ENCODE results near the gene SDCCAG8.

SDCCAG8 gene

DNA sequence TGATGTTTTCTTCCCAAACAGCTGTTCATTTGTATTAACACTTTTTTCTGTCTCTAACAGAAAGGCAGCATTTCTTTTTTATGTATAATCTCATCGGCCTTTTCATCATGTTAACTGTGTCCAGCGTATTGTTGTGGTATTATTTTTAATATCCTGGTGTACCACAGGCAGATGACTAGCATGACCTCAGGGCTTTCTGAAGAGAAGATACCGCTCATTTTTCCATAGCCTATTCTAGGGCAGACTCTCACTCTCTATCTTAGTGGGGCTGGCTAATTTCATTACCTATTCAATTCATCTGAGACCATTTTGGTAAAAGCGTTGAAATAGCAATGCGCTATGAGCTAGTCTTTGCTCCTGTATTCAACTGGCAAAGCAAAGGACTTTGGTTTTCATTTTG lies 209.9 kb downstream of the SDCCAG8 start:
- no peak for DNase-seq

DNA sequence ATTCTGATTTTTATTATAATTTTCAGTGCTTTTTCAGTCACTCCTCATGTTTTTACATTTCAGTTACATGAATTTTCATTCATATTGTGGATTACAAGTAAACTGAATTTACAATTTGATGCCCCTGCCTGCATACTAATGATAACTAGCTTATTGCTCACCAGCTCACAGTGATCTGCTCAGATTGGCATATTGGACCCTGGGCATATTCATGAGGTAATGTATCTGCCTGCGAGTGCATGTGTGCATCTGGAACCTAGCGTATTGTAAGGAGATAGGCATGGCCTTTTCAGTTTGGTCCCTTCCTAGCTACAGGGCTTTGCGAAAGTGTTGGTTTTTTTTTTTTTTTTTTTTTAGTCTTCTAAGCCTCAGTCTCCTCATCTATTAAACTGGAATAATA lies 213.7 kb downstream of the SDCCAG8 start:
- DNase-seq, result no peak

DNA sequence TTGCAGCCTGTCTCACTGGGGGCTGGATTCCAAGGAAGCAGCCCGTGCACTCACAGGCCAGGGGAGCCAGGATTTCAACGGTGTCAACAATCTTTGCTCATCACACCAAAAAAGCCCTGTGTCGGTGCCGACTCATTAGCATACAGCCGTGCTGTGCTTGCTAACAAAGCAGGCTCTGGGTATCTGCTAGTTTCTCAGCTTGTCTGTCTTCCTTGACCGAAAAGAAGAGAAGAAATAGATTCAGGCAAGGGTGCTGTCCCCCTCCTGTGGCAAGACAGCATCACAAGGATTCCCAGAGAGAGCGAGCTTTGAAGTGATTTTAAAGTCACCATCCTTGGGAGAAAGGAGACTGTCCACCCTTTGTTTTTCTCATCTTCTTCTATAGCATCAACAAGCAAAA lies 214.7 kb downstream of the SDCCAG8 start:
- peak in 1 of 3 experiments; percentile 16 for DNase-seq

DNA sequence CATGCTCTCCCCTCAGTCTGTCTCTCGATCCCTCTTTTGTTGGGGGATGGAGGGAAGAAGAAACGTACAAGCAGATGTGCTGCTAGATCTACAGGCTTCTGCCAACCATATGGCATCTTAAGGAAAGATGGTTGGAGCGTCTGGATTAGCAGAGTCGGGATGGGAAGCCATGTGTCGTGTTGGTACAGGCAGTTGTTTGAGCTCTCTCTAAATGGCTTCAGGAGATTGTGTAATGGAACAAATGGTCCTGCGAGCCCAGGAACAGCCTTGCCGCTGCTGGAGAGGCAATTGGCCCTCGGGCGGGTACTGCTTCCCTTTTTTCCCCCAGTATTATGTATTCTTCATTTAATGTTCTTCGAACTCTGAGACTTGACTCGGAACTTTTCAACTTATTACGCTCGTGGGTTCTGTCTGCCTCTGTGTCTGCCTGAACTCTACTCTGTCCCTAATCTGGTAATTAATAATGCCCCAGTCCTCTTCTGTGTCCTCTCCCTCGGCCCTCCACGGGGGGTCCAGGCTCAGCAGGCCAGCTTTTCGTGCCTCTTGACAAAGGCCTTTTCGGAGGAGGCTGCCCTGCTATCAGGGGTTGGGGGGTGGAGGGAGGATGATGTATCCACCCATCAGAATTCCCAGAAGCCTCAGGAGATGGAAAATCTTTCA lies 215.3 kb downstream of the SDCCAG8 start:
- no peak for DNase-seq

DNA sequence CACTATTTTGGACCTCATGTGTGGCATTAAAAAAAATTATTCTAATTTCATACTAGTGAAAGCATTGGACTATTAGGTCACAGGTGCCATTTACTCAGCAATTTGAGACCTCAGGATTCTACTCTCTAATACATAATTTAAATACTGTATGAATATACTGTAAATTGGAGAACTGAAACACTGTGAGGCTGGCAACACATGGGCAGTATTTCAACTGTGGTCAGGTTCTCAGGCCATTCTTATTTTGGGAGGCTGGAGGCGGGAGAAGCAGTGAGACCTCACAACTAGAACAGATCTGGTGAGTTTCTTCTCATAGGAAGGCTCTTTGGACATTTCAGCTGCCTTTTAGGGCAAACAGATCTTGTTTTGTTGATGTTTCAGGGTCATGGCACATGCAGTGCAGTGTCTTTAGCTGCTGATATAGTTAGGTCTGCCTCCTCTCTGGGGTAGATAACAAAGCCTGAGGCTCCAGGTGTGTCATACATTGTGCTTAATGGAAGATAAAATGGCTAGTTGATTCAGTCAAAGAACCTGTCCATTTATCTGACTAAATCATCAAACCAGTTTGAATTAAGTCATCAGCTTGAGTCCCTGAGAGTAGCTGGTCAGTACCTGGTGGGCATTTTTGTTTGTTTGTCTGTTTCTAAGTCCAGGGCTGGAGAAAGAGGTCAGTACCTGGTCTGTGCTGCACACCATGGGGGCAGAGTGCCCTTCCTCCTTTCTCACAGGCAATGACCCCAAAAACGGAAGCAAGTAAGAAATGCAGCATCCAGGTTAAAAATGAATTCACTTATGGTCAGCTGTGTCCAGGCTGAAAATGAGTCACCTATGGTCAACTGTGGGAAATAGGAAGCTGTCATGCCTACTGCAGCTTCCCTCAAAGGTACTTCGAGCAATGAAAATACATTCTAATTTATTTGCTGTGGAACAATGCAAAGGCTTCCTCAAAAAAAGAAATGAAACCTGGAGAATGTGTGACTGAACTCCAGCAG lies 216.2 kb downstream of the SDCCAG8 start:
- DNase-seq, result peak in 1 of 3 experiments; percentile 19

DNA sequence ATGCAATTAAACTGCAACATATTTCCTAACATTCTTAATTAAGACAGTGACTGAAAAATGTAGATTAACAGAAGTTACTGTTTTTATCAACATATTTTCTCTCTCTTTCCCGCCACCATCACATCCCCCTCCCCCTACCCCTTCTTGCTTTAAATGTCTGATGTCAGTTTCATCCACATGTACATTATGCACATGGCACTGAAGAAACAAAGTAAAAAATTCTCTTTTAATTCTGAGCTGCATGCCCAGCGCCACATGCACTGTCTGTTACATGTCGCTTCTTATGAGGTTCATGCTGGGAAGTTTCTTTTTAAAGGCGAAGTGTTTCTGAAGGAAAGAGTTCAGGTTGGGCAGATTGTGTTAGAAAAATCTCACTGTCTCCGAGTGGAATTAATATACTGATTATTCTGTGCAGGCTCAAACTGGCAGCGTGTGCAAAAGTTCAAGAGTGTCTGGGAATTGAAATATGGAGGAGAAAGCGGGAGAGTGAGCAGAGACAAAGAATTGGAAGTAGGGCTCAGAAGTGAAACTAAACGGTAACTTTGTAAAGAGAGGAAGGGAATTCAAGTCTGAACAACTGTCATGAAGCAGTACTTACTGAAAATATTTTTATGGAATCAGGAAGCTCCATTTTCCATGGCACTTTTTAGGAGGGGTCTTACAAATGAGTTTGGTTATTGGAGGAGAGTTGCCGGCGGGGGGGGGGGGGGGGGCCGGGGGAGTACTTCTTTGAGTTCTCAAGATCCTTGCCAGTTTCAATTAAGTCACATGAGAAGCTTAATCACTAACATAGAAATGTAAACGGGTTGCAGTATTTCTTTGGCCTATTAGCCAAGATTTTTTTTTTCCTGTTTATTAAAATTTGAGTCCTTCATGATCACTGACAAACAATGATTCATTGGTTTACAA lies 217.6 kb downstream of the SDCCAG8 start:
- no peak for DNase-seq

DNA sequence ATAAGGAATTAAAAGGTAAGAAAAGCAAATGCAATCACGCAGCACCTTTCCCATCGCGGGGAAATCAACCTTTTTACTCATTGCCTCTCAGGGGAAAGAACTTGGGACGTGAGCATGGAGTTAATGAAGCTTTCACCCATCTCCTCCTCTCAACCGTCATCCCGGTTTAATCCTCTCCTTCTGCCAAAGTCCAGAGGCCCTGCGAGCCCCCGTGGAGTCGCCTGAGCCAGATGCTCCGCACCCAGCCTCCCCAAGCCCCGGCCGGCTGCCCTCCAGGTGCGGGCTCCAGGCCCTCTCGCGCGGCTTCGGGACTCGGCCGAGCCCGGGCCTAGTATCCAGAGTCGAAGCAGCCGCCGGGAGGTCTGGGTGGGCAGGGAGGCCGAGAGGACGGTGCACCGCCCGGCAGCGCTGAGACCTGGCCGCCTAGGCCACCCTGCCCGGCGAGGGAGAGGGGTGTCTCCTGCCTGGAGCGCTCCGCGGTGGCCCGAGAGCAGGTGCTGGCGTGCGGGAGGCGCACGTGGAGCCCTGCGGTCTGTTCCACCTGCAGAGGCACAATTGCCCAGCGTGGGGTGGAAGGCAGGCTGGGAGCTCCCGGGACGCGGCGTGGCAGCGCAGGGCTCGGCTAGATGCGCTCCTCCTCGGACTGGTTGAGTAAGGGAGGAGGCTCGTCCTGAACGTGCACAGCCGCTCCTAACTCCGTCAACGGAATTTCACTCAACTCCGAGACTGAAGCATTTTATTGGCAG lies 218.5 kb downstream of the SDCCAG8 start:
- DNase-seq, result no peak

DNA sequence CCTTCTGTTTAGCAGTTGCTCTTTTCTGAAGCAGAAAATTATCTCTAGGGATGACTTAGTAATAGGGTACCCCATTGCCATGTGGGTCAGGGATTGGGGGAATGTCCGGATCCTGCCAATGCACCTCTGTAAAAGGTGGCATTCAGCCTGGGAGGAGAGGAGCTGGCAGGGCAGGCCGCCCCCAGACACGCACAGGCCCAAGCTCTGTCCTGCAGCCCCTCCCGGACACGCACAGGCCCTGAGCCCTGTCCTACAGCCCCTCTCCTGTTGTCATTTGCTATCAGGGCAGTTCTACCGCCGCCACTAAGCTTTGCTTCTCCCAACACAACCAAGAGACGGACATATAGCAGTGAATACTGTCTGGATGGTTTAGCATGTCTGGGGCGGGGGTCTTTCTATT lies 219.1 kb downstream of the SDCCAG8 start:
- DNase-seq, result no peak

DNA sequence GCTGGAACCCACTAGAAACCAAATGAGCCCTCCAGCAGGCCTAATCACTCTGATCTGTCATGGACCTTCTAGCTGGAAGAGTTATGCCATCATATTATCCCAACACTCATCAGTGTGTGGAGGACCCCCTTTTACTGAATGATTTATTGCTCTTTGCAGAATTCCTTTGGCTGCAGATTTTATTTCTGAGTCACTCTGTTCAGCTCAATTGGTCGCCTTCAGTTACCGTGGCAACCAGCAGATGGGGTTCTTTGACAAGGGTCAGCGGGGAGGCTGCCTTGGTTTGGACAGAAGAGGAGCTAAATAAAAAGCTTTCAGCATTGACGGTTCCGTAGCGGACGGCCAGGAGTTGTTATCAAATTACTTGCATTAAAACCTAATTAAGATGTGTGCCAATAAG lies 220.1 kb downstream of the SDCCAG8 start:
- DNase-seq, result peak in 2 of 3 experiments; percentile 39 to 81

DNA sequence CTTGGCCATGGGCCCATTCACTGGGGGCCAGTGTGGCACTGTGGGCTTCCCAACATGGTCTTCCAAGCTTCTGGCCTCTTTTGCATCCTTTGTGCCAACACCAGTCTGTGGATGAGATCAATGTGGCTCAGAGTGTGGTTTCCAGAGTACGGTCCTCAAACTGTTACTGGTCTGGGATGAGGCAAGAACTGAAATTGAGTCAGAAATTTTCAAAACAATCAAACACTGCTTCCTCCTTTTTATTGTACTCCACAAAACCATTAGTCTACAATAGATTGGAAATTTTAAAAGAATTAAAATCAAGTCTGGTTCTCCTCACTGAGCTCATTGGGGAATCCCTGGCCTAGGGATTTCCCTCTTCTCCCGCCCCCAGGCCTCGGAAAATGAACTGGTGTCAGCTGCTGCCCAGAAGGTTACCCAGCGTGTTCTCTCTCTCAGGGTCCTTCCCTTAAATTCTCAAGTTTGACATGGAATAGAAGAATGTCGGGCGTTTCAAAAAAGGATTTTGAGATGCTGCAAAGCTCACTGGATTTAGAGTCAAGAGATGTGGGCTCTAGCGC lies 222.0 kb downstream of the SDCCAG8 start:
- no peak for DNase-seq

DNA sequence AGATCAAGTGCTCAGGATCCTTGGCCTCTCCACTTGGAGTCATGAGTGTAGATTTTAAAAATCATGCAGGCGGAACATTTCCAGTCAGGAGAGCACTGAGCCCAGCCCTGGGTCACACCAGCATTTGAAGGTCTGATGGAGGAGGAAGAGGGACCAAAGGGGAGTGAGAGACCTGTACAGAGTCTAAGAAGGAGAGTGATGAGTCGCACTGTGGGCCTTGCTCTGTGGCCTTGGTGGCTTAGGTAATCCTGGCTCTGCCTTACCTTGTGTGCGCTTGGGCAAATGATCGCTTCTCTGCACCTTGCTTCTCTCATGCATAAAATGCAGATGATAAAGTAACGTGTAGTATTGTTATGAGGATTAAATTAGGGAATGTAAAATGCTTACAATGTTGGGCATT lies 225.3 kb downstream of the SDCCAG8 start:
- DNase-seq, result no peak

DNA sequence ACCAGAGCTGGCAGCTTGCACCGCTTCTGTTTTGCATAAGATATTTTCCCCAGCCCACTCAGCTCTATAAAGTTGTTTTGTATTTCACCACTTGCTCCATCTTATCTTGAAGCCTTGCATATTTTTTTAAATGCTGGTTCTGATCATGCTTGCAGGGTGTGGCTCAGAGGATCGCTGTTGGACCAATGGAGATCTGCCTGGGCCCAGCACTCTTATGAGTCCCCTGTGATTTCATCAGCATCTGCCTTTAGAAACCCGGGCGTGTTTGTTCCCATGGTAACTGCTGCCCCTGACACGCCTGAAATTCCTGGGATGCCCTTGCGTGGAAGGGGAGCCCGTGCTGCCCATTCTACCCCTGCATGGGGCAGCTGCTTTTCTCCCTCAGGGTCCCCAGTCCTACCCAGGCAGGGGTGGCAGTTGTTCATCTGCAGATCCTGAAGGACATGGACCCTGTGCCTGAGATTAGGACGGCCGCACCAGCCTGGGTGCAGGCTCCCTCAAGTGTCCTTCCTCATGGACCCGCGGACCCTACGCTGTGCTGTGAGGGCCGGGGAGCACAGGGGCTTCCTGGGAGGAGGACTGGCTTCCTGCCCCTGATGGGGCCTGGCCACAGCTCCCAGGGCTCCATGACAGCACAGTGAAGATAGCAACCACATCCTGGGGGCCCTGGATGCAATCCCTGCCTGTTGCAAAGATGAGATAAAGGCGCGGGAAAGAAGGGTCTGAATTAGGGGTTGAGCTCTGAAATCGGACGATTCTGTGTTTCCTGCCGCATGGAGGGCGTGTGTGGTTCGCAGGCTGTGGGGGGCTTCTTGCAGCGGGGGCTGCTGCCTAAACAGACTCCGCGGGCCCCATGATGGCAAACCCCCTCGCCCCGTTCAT lies 226.5 kb downstream of the SDCCAG8 start:
- no peak for DNase-seq

DNA sequence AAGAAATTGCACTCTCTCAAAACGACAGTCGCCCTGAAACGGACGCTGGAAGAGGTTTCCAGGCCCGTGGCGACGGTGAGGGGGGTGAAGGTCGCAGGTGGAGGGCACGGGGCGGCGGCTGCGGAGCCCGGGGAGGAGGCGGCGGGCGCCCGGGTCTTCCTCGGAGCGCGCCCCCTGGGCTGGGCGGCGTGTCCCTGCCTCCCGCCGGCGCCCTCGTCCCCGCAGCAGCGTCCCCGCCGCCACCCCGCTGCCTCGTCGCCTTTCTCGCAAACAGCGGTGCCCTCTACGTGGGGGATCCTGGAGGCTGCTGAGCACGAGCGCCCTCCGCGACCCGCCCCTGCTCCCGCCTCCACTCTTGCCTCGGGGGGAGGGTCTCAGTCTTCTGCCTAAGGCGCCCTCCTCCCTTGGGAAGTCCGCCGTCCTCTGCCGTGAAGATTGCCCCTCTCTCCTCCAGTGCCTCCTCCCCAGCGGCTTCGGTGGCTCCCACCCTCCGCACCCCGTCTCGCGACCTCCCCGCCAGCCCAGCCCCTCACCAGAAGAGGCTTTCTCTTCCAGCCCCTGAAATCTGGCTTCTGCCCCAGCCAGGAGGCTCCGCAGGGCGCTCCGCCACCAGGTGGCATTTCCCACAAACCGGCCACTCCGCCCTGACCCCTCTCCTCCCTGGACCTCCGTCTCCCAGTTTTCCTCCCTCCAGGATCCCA lies 227.4 kb downstream of the SDCCAG8 start:
- no peak for DNase-seq

DNA sequence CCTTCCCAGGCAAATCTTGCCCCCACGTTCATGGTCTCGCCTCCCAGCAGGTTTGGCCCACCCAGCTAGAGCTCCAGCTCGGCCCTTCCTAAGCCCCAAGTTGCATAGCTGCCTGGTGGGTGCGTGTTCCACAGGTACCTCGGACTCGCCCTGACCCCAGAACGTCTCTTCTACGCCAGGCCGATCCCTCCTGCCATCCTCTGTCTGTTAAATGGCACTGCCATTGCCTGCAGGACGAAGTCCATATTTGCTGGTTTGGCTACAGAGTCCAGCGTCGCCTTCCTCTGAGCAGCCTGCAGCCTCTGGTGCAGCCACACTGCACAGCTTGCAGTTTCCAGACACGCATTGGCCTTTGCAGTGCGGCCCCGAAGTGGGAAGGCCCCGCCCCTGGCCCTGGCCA lies 228.1 kb downstream of the SDCCAG8 start:
- no peak for DNase-seq

DNA sequence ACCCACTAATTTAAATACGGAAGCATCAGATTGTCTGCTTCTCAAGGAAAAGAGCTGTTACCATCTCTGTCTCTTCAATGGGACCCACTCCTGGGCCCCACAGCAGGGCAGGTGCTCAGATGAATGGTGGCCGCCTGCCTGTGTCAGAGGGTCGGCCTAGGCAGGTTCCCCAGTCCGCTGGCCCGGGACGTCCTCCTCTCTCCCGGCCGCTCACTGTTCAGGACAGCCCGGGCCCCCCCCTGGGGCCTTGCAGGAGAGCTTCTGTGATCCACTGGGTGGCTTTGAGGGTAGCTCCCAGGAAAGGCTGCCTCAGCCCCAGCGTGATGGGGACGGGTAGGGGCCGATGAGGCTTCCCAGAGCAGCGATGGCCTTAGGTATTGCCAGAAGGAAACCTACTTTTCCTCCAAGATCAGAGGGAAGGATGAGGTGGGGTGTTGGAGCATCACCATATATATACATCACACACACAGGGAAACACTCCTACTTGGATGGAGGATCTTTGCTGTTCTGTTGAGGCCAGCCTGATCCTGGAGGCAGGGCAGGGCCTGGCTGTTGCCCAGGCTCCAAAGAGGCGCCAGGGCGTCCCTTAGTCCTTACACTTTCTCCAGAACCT lies 231.3 kb downstream of the SDCCAG8 start:
- no peak for DNase-seq

DNA sequence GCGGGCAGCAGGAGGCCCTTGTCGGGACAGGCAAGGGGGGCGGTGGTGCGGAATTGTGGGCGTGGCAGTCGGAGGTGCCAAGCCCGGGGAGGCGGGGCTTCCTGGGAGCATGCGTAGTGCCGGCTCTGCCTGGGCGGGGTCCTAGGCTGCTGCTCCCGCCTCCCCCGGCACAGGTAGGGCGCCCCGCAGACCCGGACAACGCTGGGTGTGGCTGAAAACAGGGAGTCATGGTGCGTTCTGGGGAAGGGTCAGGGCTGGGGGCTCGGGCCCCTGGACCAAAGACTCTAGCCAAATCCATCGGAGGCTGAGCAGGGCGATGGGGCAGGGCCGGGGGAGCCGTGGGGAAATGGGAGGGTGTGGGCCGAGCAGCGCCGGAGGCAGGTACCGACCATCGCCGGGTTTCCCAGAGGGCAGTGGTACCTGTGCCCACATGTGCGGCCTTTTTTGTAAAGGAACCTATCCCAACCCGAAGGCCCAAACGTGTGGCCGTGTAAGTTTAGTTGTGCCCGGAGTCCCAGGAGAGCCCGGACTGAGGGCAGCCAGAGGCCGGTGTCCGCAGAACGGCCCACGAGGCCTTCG lies 231.9 kb downstream of the SDCCAG8 start:
- peak in 1 of 3 experiments; percentile 71 for DNase-seq

DNA sequence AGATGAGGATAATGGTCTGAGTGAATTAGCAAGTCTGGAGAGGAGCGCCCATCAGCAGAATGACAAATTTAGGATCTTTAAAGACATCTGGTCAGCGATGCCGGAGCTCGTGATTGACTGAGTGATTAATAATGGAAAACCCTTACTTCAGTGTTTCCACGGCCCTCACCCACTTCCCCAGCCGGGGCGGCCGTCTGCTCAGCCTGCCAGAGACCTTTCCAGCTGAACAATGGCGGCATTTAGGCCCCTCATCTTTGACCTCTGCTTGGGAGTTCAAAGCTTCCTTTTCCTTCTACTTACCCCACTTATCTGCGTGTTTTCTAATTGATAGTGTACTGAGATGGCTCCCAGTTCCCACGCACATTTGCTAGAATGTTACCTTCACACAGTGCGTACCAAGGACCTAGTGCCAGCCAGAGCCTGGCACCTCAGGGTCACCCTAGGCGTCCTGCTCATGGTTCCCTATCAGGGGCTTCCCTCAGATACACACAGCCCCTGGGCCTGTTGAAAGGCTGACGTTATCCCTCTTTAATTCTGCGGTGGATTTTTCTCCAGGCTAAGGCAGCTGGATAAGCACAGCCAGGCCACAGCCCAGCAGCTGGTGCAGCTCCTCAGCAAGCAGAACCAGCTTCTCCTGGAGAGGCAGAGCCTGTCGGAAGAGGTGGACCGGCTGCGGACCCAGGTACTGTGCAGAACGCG lies 232.8 kb downstream of the SDCCAG8 start:
- DNase-seq, result no peak

DNA sequence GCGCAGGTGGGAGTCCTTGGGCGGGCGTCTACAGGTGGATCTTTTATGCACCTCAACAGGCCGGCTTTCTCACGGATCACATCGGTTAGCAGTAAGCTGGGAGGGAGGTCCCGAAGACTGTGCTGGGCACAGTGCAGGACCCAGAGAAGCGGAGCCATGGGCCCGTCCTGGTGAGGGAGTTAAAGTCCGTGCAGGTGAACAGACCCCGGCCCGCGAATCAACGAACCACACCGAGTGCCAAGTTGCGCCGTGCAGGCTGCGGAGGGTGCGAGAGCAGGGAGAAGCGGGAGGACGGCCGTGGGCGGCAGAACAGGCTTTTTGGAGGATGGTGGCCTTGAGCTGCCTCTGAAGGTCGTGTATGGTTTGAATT lies 233.3 kb downstream of the SDCCAG8 start:
- DNase-seq, result no peak

All from NCI-H1417 (cell line).